Measurements from ENCODE around the gene MPP3.
A peak's percentile ranks its signal among the peaks of the same experiment; 100 is the strongest.
"Not testable (repeated sequence)": the region's sequence is repeated elsewhere in the genome, so short reads cannot be mapped to it uniquely, and the experiment has no call there.

MPP3 gene

GRCh38 chr17:43810226-43810715 is 22.7 kb downstream of the MPP3 start:
- H3K36me3 Mint-ChIP-seq, result no peaks in the 10 kb centered on the region
- no peak overlapping the region for H3K4me3 Mint-ChIP-seq
- H3K9me3 Mint-ChIP-seq, result no peaks in the 10 kb centered on the region
- H3K4me1 Mint-ChIP-seq, result no peaks in the 10 kb centered on the region
- no peak overlapping the region for H3K27ac Mint-ChIP-seq
- no peak for ATAC-seq
- DNase-seq (ENCODE audit: low spot score in 2 of 2), result no peak

GRCh38 chr17:43809121-43809520 is 23.8 kb downstream of the MPP3 start:
- Mint-ChIP-seq H3K9me3 (no peaks in the 10 kb centered on the region), H3K36me3 (no peaks in the 10 kb centered on the region), H3K4me3 (no peak overlapping the region), H3K4me1 (no peaks in the 10 kb centered on the region), H3K27ac (no peak overlapping the region)
- no peak for ATAC-seq
- no peak for DNase-seq (ENCODE audit: low spot score in 2 of 2)

- H3K9me3 Mint-ChIP-seq, result no peaks in the 10 kb centered on the region
- no peaks in the 10 kb centered on the region for H3K36me3 Mint-ChIP-seq
- H3K4me1 Mint-ChIP-seq, result no peaks in the 10 kb centered on the region
- H3K4me3 Mint-ChIP-seq, result no peak overlapping the region
- no peak for ATAC-seq
- no peak for DNase-seq (ENCODE audit: low spot score in 2 of 2)
- H3K27ac Mint-ChIP-seq, result no peak overlapping the region
Measured at GRCh38 chr17:43808076-43808475, 24.9 kb downstream of the MPP3 start.

- no peaks in the 10 kb centered on the region for H3K36me3 Mint-ChIP-seq
- ATAC-seq, result no peak
- H3K9me3 Mint-ChIP-seq, result no peaks in the 10 kb centered on the region
- no peaks in the 10 kb centered on the region for H3K4me1 Mint-ChIP-seq
- H3K27ac Mint-ChIP-seq, result no peak overlapping the region
- DNase-seq (ENCODE audit: low spot score in 2 of 2), result no peak
- no peak overlapping the region for H3K4me3 Mint-ChIP-seq
Measured at GRCh38 chr17:43805117-43805516, 27.8 kb downstream of the MPP3 start.

- DNase-seq (ENCODE audit: low spot score in 2 of 2), result no peak
- H3K4me1 Mint-ChIP-seq, result no peaks in the 10 kb centered on the region
- no peak overlapping the region for H3K4me3 Mint-ChIP-seq
- no peaks in the 10 kb centered on the region for H3K9me3 Mint-ChIP-seq
- H3K36me3 Mint-ChIP-seq, result no peaks in the 10 kb centered on the region
- ATAC-seq, result no peak
- H3K27ac Mint-ChIP-seq, result no peak overlapping the region
Measured at GRCh38 chr17:43803758-43804157, 29.2 kb downstream of the MPP3 start.

- H3K9me3 Mint-ChIP-seq, result no peaks in the 10 kb centered on the region
- DNase-seq (ENCODE audit: low spot score in 2 of 2), result no peak
- H3K4me3 Mint-ChIP-seq, result no peak overlapping the region
- no peaks in the 10 kb centered on the region for H3K4me1 Mint-ChIP-seq
- ATAC-seq, result no peak
- H3K36me3 Mint-ChIP-seq, result no peaks in the 10 kb centered on the region
- H3K27ac Mint-ChIP-seq, result no peak overlapping the region
Measured at GRCh38 chr17:43801844-43802243, 31.1 kb downstream of the MPP3 start.

- no peaks in the 10 kb centered on the region for H3K9me3 Mint-ChIP-seq
- no peaks in the 10 kb centered on the region for H3K36me3 Mint-ChIP-seq
- H3K27ac Mint-ChIP-seq, result no peak overlapping the region
- DNase-seq (ENCODE audit: low spot score in 2 of 2) (no peak), ATAC-seq (no peak)
- no peak overlapping the region for H3K4me3 Mint-ChIP-seq
- H3K4me1 Mint-ChIP-seq, result no peaks in the 10 kb centered on the region
Measured at GRCh38 chr17:43800736-43801135, 32.2 kb downstream of the MPP3 start.

GRCh38 chr17:43799047-43799446 is 33.9 kb downstream of the MPP3 start:
- Mint-ChIP-seq H3K9me3 (no peaks in the 10 kb centered on the region), H3K36me3 (no peaks in the 10 kb centered on the region), H3K27ac (no peak overlapping the region), H3K4me1 (no peaks in the 10 kb centered on the region), H3K4me3 (no peak overlapping the region)
- DNase-seq (ENCODE audit: low spot score in 2 of 2) (no peak), ATAC-seq (no peak)

- not testable (repeated sequence) for H3K4me3 Mint-ChIP-seq; H3K27ac Mint-ChIP-seq; H3K36me3 Mint-ChIP-seq; H3K4me1 Mint-ChIP-seq; H3K9me3 Mint-ChIP-seq; DNase-seq (ENCODE audit: low spot score in 2 of 2); ATAC-seq
Measured at GRCh38 chr17:43798024-43798423, 34.9 kb downstream of the MPP3 start.

- not testable (repeated sequence) for H3K4me3 Mint-ChIP-seq; DNase-seq (ENCODE audit: low spot score in 2 of 2); H3K27ac Mint-ChIP-seq; H3K36me3 Mint-ChIP-seq; H3K9me3 Mint-ChIP-seq; ATAC-seq
- peaks cover 11% of the 10 kb centered on the region for H3K4me1 Mint-ChIP-seq
Measured at GRCh38 chr17:43792668-43793067, 40.3 kb downstream of the MPP3 start.

GRCh38 chr17:43791589-43791988 is 41.4 kb downstream of the MPP3 start:
- Mint-ChIP-seq H3K27ac (no peak overlapping the region), H3K4me3 (no peak overlapping the region), H3K4me1 (peaks cover 11% of the 10 kb centered on the region), H3K9me3 (no peaks in the 10 kb centered on the region), H3K36me3 (no peaks in the 10 kb centered on the region)
- DNase-seq (ENCODE audit: low spot score in 2 of 2), result no peak
- peak; percentile 51 for ATAC-seq

- no peaks in the 10 kb centered on the region for H3K9me3 Mint-ChIP-seq
- H3K36me3 Mint-ChIP-seq, result no peaks in the 10 kb centered on the region
- H3K27ac Mint-ChIP-seq, result no peak overlapping the region
- no peak overlapping the region for H3K4me3 Mint-ChIP-seq
- H3K4me1 Mint-ChIP-seq, result peaks cover 11% of the 10 kb centered on the region
- ATAC-seq (no peak), DNase-seq (ENCODE audit: low spot score in 2 of 2) (no peak)
Measured at GRCh38 chr17:43790311-43790940, 42.5 kb downstream of the MPP3 start.

GRCh38 chr17:43789482-43789881 is 43.5 kb downstream of the MPP3 start:
- no peak overlapping the region for H3K27ac Mint-ChIP-seq

GRCh38 chr17:43788540-43788939 is 44.4 kb downstream of the MPP3 start:
- no peaks in the 10 kb centered on the region for H3K9me3 Mint-ChIP-seq
- no peak for ATAC-seq
- H3K27ac Mint-ChIP-seq, result no peak overlapping the region
- H3K4me3 Mint-ChIP-seq, result no peak overlapping the region
- no peak for DNase-seq (ENCODE audit: low spot score in 2 of 2)
- H3K4me1 Mint-ChIP-seq, result peaks cover 18% of the 10 kb centered on the region
- no peaks in the 10 kb centered on the region for H3K36me3 Mint-ChIP-seq

More at GRCh38 chr17:43789482-43789881, 43.5 kb downstream of the MPP3 start:
- ATAC-seq (no peak), DNase-seq (ENCODE audit: low spot score in 2 of 2) (no peak)
- no peaks in the 10 kb centered on the region for H3K36me3 Mint-ChIP-seq
- no peaks in the 10 kb centered on the region for H3K9me3 Mint-ChIP-seq
- H3K4me3 Mint-ChIP-seq, result no peak overlapping the region
- H3K4me1 Mint-ChIP-seq, result peaks cover 18% of the 10 kb centered on the region

- no peaks in the 10 kb centered on the region for H3K9me3 Mint-ChIP-seq
- no peak for DNase-seq (ENCODE audit: low spot score in 2 of 2)
- ATAC-seq, result no peak
Measured at GRCh38 chr17:43787728-43788127, 45.2 kb downstream of the MPP3 start.

GRCh38 chr17:43784628-43785101 is 48.3 kb downstream of the MPP3 start:
- ATAC-seq (peak; percentile 78), DNase-seq (ENCODE audit: low spot score in 2 of 2) (no peak)
- no peaks in the 10 kb centered on the region for H3K9me3 Mint-ChIP-seq
- no peak overlapping the region for H3K27ac Mint-ChIP-seq
- H3K4me3 Mint-ChIP-seq, result no peak overlapping the region
- H3K4me1 Mint-ChIP-seq, result peaks cover 7% of the 10 kb centered on the region
- H3K36me3 Mint-ChIP-seq, result no peaks in the 10 kb centered on the region

More at GRCh38 chr17:43787728-43788127, 45.2 kb downstream of the MPP3 start:
- peaks cover 18% of the 10 kb centered on the region for H3K4me1 Mint-ChIP-seq
- H3K4me3 Mint-ChIP-seq, result no peak overlapping the region
- no peak overlapping the region for H3K27ac Mint-ChIP-seq
- H3K36me3 Mint-ChIP-seq, result no peaks in the 10 kb centered on the region
